ENCODE data around the gene PRXL2B. TPM values are rescaled to one million over a fixed set of nuclear protein-coding genes. Genes with fewer than 3 reads are reported as not detected.
A peak's percentile ranks its signal among the peaks of the same experiment; 100 is the strongest.
"Not testable (repeated sequence)": the region's sequence is repeated elsewhere in the genome, so short reads cannot be mapped to it uniquely, and the experiment has no call there.

The PRXL2B gene
- total RNA-seq, 1 donor from 2014 or later = 9.8 TPM

GRCh38 chr1:2575801-2576663 lies 10.5 kb upstream of the PRXL2B start:
- intact Hi-C loops (cut with DNase I) = no loop called here
- ATAC-seq (ENCODE audit: poor library complexity) = no peak

GRCh38 chr1:2577565-2578075 lies 9.0 kb upstream of the PRXL2B start:
- intact Hi-C loops (cut with DNase I) = loop anchor here (2.0 kb wide), 1 partner anchor 29 kb away; no protein-coding TSS in a partner anchor
- not testable (repeated sequence) for DNase-seq; ATAC-seq (ENCODE audit: poor library complexity)

More at GRCh38 chr1:2575801-2576663, 10.5 kb upstream of the PRXL2B start:
- DNase-seq = peak; percentile 40

- intact Hi-C loops (cut with DNase I) = loop anchor here (2.0 kb wide), 1 partner anchor 30 kb away; no protein-coding TSS in a partner anchor
- DNase-seq (no peak), ATAC-seq (ENCODE audit: poor library complexity) (no peak)
Observed at GRCh38 chr1:2578758-2579118, 7.8 kb upstream of the PRXL2B start.

- intact Hi-C loops (cut with DNase I) = no loop called here
- ATAC-seq (ENCODE audit: poor library complexity) (no peak), DNase-seq (peak; percentile 31)
Observed at GRCh38 chr1:2580691-2581090, 5.9 kb upstream of the PRXL2B start.

GRCh38 chr1:2582391-2582790 lies 4.2 kb upstream of the PRXL2B start:
- ATAC-seq (ENCODE audit: poor library complexity) = no peak
- peak; percentile 9 for DNase-seq
- intact Hi-C loops (cut with DNase I) = no loop called here

GRCh38 chr1:2583331-2583791 lies 3.2 kb upstream of the PRXL2B start:
- no peak for ATAC-seq (ENCODE audit: poor library complexity)
- peak; percentile 17 for DNase-seq
- intact Hi-C loops (cut with DNase I) = no loop called here

GRCh38 chr1:2583871-2584351 lies 2.7 kb upstream of the PRXL2B start:
- DNase-seq = peak; percentile 42
- intact Hi-C loops (cut with DNase I) = no loop called here
- no peak for ATAC-seq (ENCODE audit: poor library complexity)

GRCh38 chr1:2584686-2585317 lies 1.8 kb upstream of the PRXL2B start:
- DNase-seq (no peak), ATAC-seq (ENCODE audit: poor library complexity) (no peak)
- intact Hi-C loops (cut with DNase I) = no loop called here

- intact Hi-C loops (cut with DNase I) = no loop called here
- ATAC-seq (ENCODE audit: poor library complexity) = peak; percentile 45
Observed at GRCh38 chr1:2585318-2586092, 1.1 kb upstream of the PRXL2B start.

GRCh38 chr1:2587071-2587859 lies 688 bp downstream of the PRXL2B start:
- ATAC-seq (ENCODE audit: poor library complexity) = no peak
- DNase-seq = no peak
- intact Hi-C loops (cut with DNase I) = no loop called here

More at GRCh38 chr1:2585318-2586092, 1.1 kb upstream of the PRXL2B start:
- peak; percentile 84 for DNase-seq

- intact Hi-C loops (cut with DNase I) = no loop called here
- ATAC-seq (ENCODE audit: poor library complexity) (no peak), DNase-seq (peak; percentile 43)
Observed at GRCh38 chr1:2587860-2588571, 1.4 kb downstream of the PRXL2B start.

GRCh38 chr1:2588661-2589430 lies 2.3 kb downstream of the PRXL2B start:
- ATAC-seq (ENCODE audit: poor library complexity) = no peak
- peak; percentile 46 for DNase-seq
- intact Hi-C loops (cut with DNase I) = no loop called here

GRCh38 chr1:2589431-2590232 lies 3.1 kb downstream of the PRXL2B start:
- DNase-seq (peak; percentile 41), ATAC-seq (ENCODE audit: poor library complexity) (no peak)
- intact Hi-C loops (cut with DNase I) = no loop called here

GRCh38 chr1:2590233-2591141 lies 3.9 kb downstream of the PRXL2B start:
- intact Hi-C loops (cut with DNase I) = no loop called here
- DNase-seq = peak; percentile 33
- no peak for ATAC-seq (ENCODE audit: poor library complexity)

- no peak for ATAC-seq (ENCODE audit: poor library complexity)
- no peak for DNase-seq
- intact Hi-C loops (cut with DNase I) = no loop called here
Observed at GRCh38 chr1:2591233-2591580, 4.6 kb downstream of the PRXL2B start.
